Esophagus mucosa (tissue), 1 donor: Measurements from ENCODE around the gene GTF2A1L. TPM values are rescaled to one million over a fixed set of nuclear protein-coding genes. Genes with fewer than 3 reads are reported as not detected.
"Not testable (repeated sequence)": the region's sequence is repeated elsewhere in the genome, so short reads cannot be mapped to it uniquely, and the experiment has no call there.

ENCODE experiments used
- ATAC-seq: fragments of 200-7000 bp; cut with Tn5 transposase; one replicate; pipeline ENCODE4 v1.9.1; 2020
- total RNA-seq: library from RNA; stranded (reverse); gene quantifications from one replicate; pipeline ENCODE4 v1.2.4, GENCODE V29; 2023
- donor health status: DM: yes; HTN: yes; CAD: no.

Gene GTF2A1L
- total RNA-seq, 1 donor from 2014 or later = not detected

GRCh38 chr2:48613211-48613610, 4.4 kb upstream of the GTF2A1L start:
- no peak for ATAC-seq

- not testable (repeated sequence) for ATAC-seq
Observed at GRCh38 chr2:48614581-48614980, 3.1 kb upstream of the GTF2A1L start.

DNA sequence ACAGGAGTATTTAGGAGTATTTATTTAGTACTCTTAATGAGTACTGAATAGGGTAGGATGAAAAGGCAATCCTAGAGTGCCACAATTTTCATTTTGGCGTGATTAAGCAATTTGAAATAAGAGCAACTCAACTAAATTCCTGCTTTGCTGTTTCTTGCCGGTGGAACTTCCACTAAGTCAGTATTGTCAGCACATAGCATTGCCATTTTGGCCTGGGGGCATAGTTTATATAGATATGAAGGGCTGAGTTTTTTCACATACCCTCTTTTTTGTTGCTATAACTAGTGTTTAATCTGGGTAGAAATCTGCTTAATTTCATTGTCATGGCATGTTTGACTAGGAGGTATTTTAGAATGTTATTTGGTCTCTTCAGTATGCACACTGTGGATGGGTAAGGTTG, 1.9 kb downstream of the GTF2A1L start:
- no peak for ATAC-seq

- no peak for ATAC-seq
Observed at GRCh38 chr2:48620604-48621003, 2.9 kb downstream of the GTF2A1L start.

DNA sequence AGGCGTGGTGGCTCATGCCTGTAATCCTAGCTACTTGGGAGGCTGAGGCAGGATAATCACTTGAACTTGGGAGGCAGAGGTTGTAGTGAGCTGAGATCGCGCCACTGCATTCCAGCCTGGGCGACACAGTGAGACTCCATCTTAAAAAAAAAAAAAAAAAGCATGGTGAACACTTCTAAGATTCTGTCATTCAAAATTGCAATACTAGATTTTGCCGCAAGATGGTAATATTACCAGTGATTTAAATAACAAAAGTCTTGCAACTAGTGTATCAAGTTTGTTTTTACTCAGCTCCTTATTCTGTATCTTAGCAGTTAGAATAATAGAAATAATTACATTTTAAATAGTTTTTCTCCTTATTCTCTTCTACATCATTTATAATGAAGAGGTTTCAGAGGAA, 5.0 kb downstream of the GTF2A1L start:
- not testable (repeated sequence) for ATAC-seq

DNA sequence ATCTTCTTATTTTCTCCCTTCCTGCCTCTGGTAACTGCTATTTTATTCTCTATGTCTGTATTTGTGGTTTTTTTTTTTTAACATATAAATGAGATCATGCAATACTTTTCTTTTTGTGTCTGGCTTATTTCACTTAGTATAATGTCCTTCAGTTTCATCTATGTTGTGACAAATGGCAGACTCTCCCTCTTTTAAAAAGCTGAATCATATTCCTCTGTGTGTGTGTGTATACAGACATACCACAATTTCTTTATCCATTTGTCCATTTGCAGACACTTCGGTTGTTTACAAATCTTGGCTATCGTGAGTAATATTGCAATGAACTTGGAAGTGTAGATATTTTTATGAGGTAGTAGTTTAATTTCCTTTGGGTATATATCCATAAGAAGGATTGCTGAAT, 7.0 kb downstream of the GTF2A1L start:
- ATAC-seq = no peak

DNA sequence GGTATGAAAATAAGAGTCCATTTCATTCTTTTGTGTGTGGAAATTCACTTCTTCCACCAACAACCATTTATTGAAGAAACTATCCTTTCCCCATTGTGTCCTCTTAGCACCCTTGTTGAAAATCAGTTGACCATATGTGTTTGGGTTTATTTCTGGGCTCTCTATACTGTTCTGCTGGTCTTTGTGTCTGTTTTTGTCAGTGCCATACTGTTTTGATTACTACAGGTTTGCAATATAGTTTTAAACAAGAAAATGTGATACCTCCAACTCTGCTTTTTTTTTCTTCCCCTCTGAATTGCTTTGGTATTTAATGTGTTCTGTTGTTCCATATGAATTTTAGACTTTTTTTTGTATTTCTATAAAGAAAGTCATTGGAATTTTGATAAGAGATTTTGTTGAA, 8.4 kb downstream of the GTF2A1L start:
- no peak for ATAC-seq

GRCh38 chr2:48633143-48633542, 15.5 kb downstream of the GTF2A1L start:
- no peak for ATAC-seq

GRCh38 chr2:48635786-48636185, 18.1 kb downstream of the GTF2A1L start:
- no peak for ATAC-seq

DNA sequence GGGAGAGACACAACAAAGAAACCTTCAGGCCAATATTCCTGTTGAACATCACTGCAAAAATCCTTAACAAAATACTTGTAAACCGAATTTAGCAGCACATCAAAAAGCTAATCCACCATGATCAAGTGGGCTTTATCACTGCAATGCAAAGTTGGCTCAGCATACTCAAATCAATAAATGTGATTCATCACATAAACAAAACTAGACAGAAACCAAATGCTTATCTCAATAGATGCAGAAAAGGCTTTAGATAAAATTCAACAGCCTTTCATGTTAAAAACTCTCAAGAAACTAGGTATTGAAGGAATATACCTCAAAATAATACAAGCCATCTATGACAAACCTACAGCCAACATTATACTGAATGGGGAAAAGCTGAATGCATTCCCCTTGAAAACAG, 20.6 kb downstream of the GTF2A1L start:
- ATAC-seq = no peak

DNA sequence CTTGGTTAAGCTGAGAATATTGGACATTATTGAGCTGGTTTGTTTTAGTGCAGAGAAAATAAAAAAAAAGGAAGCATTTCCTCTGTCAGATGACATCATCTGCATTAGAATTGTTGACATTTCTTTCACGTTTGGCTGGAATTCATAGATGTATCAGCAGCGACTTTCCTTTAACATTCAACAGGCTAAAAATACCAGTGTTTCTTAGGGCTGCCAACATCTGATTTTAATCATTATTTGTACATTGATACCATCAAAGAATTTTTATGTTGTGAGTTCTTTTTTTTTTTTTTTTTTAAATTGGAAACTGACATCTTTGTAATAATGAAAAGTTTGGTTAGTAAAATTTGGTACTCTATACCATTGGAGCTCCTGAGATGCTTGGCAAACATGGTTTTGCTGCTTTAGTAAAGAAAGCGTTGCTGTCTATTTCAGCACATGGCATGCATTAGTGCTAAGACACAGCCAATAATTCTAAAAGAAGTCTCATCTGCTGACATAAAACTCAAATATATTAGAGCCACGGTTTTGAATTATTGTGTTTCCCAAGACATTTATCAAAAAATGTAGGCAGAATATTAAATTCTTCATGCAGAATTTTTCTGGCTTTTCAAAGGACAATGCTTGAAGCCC, 33.6 kb downstream of the GTF2A1L start:
- ATAC-seq = no peak

DNA sequence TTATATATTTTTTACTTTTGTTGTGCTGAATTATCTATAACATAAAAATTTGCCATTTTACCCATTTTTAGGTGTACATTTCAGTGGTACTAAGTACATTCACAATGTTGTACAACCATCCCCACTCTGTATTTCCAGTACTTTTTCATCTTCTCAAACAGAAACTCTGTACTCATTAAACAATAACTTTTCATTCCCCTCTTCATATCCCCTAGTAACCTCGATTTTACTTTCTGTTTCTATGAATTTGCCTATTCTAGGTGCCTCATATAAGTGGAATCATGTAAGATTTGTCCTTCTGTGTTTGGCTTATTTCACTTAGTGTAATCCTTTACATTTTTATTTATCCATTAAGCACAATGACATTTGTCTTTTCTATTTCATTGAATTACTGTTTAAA, 51.3 kb downstream of the GTF2A1L start:
- ATAC-seq = no peak

DNA sequence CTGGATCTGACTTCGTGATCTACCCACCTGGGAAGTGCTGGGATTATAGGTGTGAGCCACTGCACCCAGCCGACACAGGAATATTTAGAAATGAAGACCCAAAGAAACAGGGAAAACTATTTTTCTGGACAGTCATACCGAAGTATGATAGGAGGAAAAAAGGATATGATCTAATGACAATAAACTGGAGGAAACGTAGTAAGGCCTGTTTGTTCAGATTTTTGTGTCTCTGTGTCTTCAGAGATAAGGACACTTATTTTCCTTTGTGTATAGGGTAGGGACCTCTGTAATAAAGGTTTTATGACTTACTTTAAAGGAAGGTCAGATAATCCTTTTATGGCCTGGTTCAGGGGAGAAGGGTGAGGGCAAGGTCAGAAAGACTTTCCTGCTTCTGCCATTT, 55.9 kb downstream of the GTF2A1L start:
- ATAC-seq = no peak

GRCh38 chr2:48674933-48675332, 57.3 kb downstream of the GTF2A1L start:
- no peak for ATAC-seq

DNA sequence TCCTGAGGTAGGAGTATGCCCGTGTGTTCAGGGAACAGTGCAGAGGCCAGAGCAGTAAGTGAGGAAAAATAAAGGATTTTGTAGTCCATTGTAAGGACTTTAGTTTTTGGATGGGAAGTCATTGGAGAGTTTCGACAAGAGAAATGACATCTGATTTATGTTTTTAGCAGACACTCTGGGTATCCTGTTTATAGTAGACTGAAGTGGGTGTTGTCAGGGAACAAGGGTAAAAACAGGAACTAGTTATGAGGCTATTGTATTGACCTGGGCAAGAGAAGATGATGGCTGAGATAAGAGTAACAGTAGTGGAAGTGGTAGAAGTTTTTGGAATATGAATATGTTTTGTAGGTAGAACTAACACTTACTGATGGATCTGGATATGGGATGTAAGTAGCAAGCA, 59.8 kb downstream of the GTF2A1L start:
- ATAC-seq = no peak

- ATAC-seq = no peak
Observed at GRCh38 chr2:48685126-48685525, 67.5 kb downstream of the GTF2A1L start.

GRCh38 chr2:48691935-48692691, 74.5 kb downstream of the GTF2A1L start:
- no peak for ATAC-seq

- ATAC-seq = no peak
Observed at GRCh38 chr2:48693066-48693465, 75.4 kb downstream of the GTF2A1L start.

DNA sequence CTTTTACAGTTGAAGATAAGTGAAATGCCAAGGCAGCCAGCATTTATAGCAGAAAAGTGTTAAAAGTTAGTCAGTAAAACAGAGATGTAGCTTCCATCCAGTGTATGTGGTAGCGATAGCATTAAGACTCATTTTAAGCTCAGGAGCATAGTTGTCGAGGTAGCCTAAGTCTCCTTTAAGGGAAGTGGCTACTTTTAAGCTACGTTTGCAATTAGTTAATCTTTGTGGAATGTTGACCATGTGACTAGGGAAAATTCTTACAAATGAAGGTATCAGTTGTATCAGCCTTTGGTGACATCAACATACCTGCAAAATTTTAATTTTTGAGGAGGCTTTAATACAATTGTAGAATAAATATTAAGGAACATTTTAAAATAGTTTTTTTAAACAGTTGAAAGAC, 76.0 kb downstream of the GTF2A1L start:
- ATAC-seq = no peak

- ATAC-seq = no peak
Observed at GRCh38 chr2:48694149-48694548, 76.5 kb downstream of the GTF2A1L start.

GRCh38 chr2:48695991-48696390, 78.3 kb downstream of the GTF2A1L start:
- ATAC-seq = no peak

DNA sequence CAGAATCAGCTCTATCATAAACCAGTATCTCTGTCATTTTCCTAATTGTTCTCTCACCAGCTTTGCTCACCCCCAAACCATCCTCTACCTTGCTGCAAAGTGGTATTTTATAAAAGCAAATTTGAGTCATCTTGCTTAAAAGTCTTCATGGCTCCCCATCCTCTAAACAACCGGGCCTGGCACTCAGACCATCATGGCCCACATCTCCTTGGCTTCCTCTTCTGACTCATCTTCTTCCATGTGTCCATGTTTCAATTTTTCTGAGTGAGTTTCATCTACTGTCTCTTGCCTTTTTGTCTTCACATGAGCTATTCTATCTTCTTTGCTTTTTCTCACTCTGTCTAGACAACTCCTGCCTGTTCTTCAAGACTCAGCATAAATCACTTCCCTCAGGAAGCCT, 79.2 kb downstream of the GTF2A1L start:
- ATAC-seq = no peak

GRCh38 chr2:48699348-48699930, 81.8 kb downstream of the GTF2A1L start:
- no peak for ATAC-seq

- ATAC-seq = not testable (repeated sequence)
Observed at GRCh38 chr2:48703621-48704020, 86.0 kb downstream of the GTF2A1L start.
